CD4-positive, alpha-beta T cell treated with Interleukin-17A for 4 hours (primary cell): ENCODE data around the gene CHRND.

Source experiments
- DNase-seq: peaks from one replicate; pipeline ENCODE4 v3.0.0-alpha.2; 2020; ENCODE audit warnings: mixed read lengths

Gene CHRND

DNA sequence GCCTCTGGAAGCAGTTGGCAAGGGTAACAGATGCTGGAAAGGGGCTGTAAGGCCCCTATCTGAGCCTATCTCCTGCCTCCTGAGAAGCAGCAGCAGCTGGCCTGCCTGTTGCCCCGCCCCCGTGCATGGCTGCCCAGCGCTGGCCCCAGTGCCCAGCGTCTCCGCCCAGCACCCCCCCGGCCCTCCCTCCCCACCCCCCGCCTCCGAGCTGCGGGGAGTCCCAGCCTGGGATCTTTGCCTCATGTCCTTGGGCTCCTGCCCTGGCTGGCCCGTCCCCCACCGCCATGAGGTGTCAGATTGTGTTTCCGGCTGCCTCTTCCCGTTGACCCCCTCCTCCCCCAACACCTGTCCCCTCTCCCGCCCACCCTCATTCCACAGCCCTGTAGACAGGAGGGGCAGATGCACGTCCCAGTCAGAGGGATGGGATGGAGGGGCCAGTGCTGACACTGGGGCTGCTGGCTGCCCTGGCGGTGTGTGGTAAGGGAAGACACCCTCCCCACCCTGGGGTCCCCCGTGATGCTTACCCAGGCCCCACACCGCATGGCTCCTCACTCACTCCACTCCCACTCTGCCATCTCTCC is at the start of gene CHRND:
CHRND (plus strand) TSS at position 370 of the 581 bp plus-strand sequence; CDS start at position 426, 56 bp downstream.
- DNase-seq = no peak

GRCh38 chr2:232476791-232477190 is 49.2 kb upstream of the CHRND start:
- no peak for DNase-seq

GRCh38 chr2:232477751-232478510 is 48.0 kb upstream of the CHRND start:
- no peak for DNase-seq

GRCh38 chr2:232478571-232479340 is 47.2 kb upstream of the CHRND start:
- DNase-seq = no peak

DNA sequence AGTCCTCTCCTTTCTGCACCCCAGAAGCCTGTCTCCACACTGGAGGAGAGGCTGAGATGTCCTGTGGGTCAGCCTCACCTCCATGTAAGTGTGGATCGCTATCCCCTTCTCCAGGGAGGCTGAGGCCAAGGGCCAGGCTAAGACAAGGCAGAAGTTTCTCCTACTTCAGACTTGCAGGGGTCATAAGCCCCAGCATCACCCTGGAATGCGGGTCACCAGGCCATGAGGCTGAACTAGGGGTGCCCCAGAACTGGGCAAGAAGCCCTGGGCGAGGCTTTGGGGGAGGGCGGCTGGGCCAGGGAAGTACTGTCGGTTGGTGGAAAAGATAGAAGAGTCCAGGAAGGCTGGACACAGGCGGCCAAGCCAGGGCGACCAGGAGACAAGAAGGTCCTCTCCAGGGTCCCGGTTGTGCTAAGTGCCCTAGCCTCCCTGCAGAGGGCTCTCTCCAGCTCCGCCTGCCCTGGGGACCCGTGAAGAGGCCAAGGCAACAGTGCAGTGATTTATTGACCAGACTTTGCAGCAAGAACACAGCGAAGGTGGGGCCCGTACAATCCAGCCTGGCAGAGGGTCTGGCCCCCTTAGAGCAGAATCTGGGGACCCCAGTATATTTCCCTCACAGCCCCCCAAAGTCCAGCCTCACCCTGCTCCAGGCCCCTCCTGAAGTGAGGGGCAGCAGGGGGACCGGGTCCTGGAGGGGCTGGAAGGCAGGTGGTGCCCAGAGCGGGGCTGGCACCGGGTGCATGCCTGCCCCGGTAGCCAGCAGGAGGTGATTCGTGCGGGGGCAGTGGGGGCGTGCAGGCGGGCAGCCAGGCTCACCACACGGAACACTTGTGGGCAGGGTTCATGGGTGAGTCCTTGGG is 46.4 kb upstream of the CHRND start:
- DNase-seq = no peak

DNA sequence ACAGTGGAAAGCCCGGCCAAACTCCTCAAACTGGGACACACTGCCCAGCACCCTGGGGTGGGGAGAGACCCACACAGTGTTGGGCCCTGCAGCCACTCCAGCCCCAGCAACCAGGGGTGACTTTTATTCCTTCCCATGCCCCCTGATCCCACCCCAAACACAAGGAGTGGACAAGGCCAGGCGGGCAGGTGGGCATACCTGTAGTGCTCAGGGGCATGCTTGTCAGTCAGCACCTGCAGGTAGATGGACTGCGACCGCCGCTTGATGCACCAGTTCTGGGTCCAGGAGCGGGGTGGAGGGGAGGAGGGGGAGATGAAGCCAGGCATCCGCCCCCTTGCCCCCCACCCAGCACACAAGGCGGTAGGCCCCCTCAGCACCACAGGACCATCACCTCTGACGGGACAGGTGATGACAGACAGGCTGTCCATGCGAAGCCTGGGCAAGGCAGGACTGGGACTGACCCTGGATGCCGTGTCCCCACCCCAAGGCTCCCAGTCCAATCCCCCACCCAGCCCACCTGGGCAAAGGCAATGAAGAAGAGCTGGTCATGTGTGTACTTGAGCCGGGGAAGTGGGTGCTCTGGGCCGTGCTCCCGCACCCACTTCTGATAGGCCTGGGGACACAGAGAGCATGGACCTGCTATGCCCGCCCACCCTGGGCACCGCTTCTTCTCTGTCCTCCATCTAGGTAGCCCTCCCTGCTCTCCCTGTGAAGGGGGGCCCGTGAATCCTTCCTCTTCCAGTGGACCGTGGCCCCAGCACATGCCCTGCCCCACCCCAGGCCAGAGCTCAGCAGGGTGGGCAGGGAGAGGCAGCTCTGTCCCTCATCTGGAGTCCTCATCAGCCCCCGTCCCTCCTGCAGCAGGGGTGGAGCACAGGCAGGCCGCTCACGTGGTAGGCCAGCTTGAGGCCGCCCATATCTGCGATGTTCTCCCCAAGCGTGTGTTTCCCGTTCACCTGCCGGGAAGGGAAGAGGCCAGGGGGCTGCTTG is 45.5 kb upstream of the CHRND start:
- no peak for DNase-seq

GRCh38 chr2:232481322-232482140 is 44.4 kb upstream of the CHRND start:
- DNase-seq = no peak

DNA sequence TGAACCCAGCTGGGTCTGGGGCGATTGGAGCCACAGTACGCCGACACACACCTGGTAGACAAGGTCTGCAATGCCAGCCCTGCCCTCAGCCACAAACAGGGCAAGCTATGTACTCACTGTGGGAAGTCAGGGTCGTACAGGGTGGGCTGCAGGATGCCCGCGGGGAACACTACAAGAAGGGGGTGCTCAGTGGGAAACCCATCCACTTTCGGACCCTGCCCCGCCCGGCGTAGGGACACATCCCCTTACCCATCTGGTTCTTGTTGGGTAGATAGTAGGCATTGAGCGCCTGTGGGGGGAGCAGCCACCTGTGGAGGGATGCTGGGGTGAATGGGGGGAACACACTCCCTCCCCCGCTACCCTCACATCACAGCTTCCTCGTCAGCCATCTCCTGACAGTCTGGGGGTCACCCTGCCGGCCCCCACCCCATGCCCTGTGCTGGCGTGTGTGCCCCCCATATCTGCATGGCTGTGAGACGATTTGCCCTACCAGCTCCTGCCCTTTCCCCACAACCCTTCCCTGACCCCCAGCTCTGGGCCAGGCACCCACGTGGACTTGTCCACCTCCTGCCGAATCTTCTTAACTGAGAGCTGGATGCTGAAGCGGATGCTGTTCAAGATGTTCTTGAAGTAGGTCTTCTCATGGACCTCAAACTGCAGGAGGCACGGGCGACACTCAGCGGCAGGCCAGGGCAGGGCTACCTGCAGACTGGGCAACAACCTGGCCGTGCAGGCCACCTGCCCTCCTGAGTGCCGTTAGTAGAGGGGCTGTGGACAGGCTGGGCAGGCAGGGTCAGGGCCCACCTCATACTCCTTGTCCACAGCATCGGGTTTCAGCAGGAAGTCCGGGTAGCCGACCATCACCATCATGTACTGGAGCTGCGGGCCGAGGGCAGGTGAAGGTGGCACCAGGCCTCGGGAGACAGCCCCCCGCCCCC is 43.4 kb upstream of the CHRND start:
- DNase-seq = no peak

DNA sequence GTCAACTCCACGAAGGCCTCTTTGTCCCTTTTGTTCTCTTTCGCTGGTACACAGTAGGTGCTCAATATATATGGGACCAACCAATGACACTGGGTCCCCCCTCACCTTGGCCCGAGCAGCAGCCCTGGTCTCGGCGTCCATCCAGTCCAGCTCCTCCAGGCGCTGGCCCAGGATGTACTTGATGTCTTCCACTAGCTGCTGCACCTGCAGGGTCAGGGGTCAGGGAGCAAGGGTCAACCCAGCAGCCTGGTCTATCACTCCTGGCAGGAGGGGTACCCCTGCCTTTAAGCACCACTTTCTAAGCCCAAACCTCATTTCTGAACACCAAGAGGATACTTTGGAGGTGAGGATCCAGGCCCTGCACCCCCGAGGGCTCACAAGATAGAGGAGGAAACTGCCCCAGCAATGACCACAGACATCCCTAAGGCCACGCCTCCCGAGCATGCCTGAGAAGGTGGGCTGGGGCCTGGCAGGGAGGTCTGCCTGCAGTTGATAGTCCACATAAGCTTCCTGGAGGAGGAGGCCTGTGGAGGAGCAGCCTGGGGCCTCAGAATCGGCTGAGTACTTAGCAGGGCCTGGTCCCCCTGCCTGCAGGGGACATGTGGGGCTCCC is 42.5 kb upstream of the CHRND start:
- DNase-seq = no peak

- no peak for DNase-seq
Observed at GRCh38 chr2:232483923-232484627, 41.9 kb upstream of the CHRND start.

DNA sequence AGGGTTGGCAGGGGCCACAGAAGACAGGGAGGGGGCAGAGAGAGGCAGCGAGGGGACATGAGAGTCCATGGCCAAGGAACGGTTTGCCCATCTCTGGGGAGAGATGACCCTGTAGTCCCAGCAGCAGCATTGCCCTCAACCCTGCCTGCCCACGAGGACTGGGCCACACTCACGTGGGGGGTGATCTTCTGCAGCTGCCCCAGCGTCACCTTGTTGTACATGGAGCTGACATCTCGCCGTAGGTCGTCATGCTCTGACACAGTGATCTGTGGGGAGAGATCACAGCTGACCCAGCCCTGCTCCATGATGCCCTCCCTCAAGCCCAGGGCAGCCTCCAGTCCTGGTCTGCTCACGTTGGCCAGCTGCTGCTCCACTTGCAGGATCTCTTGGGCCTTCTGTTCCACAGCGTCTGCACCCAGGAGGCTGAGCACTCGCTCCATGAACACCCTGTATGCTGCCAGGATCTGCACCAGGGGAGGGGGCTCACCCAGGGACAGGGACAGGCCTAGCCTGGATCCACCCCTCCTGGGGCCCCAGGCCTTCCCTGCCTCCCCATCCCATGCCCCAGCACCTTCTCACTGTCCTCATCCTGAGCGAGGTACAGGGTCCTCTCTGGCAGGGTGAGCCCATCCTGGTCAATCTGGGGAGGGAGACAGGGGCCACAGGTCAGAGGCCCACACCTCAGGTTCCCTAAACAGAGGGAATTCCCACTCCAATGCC is 41.2 kb upstream of the CHRND start:
- no peak for DNase-seq

DNA sequence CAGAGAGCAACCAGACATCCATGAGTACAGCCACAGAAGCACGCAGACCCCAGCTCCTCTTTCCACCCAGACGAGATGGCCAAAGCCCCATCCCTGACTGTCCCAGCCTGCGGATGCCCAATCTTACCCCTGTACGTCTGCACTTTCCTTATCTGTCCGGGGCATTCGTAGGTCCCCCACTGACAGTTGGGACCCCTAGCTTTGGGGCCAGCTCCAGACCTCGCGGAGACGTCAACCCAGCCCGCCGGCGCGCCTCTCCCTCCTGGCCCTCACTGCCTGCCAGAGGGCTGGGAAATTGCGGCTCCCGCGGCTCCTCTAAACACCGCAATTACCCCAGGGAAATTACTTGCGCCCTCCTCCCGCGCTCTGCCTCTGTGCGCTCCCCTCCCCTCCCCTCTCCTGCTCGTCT is 40.6 kb upstream of the CHRND start:
- no peak for DNase-seq

DNA sequence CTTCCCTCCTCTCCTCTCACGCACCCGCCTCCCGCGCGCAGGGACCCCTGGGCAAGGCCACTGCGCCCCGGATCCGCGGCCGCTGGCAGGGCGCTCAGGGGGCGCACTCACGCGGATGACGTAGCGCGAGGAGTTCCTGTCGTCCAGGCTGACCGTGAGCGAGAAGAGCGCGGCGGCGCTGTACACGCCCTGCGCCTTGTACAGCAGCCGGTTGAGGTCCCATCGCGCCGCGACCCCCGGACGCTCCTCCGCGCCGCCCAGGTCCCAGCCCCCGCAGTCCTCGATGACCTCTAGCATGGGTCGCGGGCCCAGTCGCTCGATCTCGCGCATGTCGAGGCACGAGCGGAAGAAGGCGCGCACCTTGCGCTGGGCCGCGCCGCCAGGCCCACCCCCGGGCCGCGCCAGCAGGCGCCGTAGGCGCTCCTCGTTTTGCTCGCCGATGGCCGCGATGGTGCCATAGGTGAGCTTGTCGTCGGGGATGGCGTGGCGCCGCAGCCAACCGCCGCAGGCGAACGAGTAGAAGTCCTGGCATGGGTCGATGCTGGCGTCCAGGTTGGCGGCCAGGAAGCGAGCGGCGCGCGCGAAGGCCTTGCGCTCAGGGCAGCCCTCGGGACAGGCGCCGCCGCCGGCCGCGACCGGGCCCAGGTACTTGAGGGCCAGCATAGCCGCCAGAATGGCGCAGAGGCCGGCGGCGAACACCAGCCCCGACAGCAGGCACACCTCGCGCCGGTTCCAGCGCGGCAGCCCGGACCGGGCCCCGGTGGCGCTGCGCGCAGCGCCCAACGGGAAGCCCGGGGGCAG is 40.0 kb upstream of the CHRND start:
- no peak for DNase-seq

- no peak for DNase-seq
Observed at GRCh38 chr2:232486558-232487384, 39.2 kb upstream of the CHRND start.

DNA sequence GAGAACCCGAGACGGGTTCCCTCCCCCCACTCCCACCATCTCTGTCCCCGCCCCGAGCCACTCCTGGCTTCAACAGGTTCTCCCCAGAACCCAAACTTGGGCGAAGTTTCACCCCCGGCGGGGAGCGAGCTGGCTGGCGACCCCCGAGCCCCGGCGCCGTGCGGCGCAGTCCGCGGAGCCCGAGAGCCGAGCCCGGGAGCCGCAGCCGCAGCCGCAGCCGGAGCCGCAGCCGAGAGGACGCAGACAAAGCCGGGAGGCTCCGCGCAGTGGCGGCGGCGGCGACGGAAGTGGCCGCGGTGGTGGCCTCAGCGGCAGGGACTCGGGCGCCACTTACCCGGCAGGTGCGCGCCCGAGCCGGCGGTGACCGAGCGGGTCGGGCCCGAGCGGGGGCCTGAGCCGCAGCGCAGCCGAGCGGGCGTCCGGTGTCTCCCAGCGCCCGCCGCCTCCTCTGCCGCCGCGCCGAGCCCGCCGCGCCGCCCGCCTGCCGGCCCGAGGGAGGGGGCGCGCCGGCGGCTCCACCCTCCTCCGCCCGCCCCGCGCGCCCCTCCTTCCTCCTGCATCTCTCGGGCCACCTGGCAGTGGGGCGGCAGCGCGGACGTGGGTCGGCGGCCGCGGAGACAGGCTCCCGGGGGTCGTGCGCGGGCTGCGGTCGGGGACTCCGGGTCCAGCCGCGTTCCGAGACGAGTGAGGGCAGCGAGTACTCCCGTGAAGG is 38.4 kb upstream of the CHRND start, which contains the start of gene ECEL1:
ECEL1 (minus strand) TSS at position 450 of the 712 bp plus-strand sequence. CDS start 1,181 bp downstream, outside the sequence.
- no peak for DNase-seq
